Muscle layer of duodenum (tissue), 2 donors: Measurements from ENCODE around the gene TWIST1.

Source experiments
- H3K27ac ChIP-seq: one replicate; pipeline ENCODE4 v1.7.0; 2013; ENCODE audit warnings: mild to moderate bottlenecking, low read length
- H3K27me3 ChIP-seq: one replicate; pipeline ENCODE4 v1.7.0; 2013; ENCODE audit warnings: low read depth, mild to moderate bottlenecking, control low read depth, low read length
- H3K36me3 ChIP-seq, 2 donors: one replicate each; pipeline ENCODE4 v1.7.0; 2013; ENCODE audit warnings: low read length in 2 of 2, control low read depth in 1 of 2, mild to moderate bottlenecking in 1 of 2; ENCODE audit not compliant: insufficient read depth in 2 of 2, control insufficient read depth in 1 of 2
- H3K4me1 ChIP-seq, 2 donors: one replicate each; pipeline ENCODE4 v1.7.0; 2013; ENCODE audit warnings: low read length in 2 of 2, mild to moderate bottlenecking in 2 of 2, control low read depth in 1 of 2, moderate library complexity in 1 of 2; ENCODE audit not compliant: insufficient read depth in 2 of 2, control insufficient read depth in 1 of 2
- H3K4me3 ChIP-seq, 2 donors: one replicate each; pipeline ENCODE4 v1.7.0; 2013; ENCODE audit warnings: low read length in 2 of 2, low read depth in 1 of 2, mild to moderate bottlenecking in 1 of 2
- H3K9me3 ChIP-seq, 2 donors: one replicate each; pipeline ENCODE4 v1.7.0; 2013; ENCODE audit warnings: low read length in 2 of 2, control low read depth in 1 of 2, mild to moderate bottlenecking in 1 of 2; ENCODE audit not compliant: control insufficient read depth in 1 of 2
- donor health status: healthy.

The TWIST1 gene

GRCh38 chr7:19091550-19092200, 25.8 kb downstream of the TWIST1 start:
- Histone ChIP-seq H3K9me3 (peaks cover 0 to 4% of the 10 kb centered on the region in 2 donors), H3K27ac (no peak overlapping the region), H3K4me3 (no peak overlapping the region), H3K27me3 (no peaks in the 10 kb centered on the region), H3K4me1 (no peaks in the 10 kb centered on the region), H3K36me3 (no peaks in the 10 kb centered on the region)

GRCh38 chr7:19090526-19090925, 26.9 kb downstream of the TWIST1 start:
- Histone ChIP-seq H3K27ac (no peak overlapping the region), H3K27me3 (no peaks in the 10 kb centered on the region), H3K4me3 (no peak overlapping the region), H3K9me3 (peaks cover 0 to 4% of the 10 kb centered on the region in 2 donors), H3K36me3 (no peaks in the 10 kb centered on the region), H3K4me1 (no peaks in the 10 kb centered on the region)

- Histone ChIP-seq H3K36me3 (no peaks in the 10 kb centered on the region), H3K4me3 (no peak overlapping the region), H3K4me1 (no peaks in the 10 kb centered on the region), H3K9me3 (peaks cover 0 to 4% of the 10 kb centered on the region in 2 donors), H3K27ac (no peak overlapping the region), H3K27me3 (no peaks in the 10 kb centered on the region)
These were observed 27.6 kb downstream of the TWIST1 start for GRCh38 chr7:19089797-19090196.

- Histone ChIP-seq H3K4me1 (no peaks in the 10 kb centered on the region), H3K4me3 (no peak overlapping the region), H3K36me3 (no peaks in the 10 kb centered on the region)
These were observed 28.1 kb downstream of the TWIST1 start for GRCh38 chr7:19089378-19089777.

GRCh38 chr7:19080093-19080492, 37.3 kb downstream of the TWIST1 start:
- H3K36me3 ChIP-seq, result no peaks in the 10 kb centered on the region
- H3K4me1 ChIP-seq, result no peaks in the 10 kb centered on the region
- H3K4me3 ChIP-seq, result no peak overlapping the region
- H3K9me3 ChIP-seq, result no peaks in the 10 kb centered on the region
- H3K27me3 ChIP-seq, result no peaks in the 10 kb centered on the region
- H3K27ac ChIP-seq, result no peak overlapping the region

More at GRCh38 chr7:19089378-19089777, 28.1 kb downstream of the TWIST1 start:
- Histone ChIP-seq H3K27me3 (no peaks in the 10 kb centered on the region), H3K9me3 (peaks cover 0 to 4% of the 10 kb centered on the region in 2 donors), H3K27ac (no peak overlapping the region)

GRCh38 chr7:19079066-19079465, 38.4 kb downstream of the TWIST1 start:
- no peaks in the 10 kb centered on the region for H3K36me3 ChIP-seq
- H3K4me1 ChIP-seq, result no peaks in the 10 kb centered on the region

GRCh38 chr7:19069842-19070241, 47.6 kb downstream of the TWIST1 start:
- H3K27me3 ChIP-seq, result no peaks in the 10 kb centered on the region
- no peaks in the 10 kb centered on the region for H3K4me1 ChIP-seq
- H3K9me3 ChIP-seq, result peaks cover 0 to 4% of the 10 kb centered on the region in 2 donors
- no peaks in the 10 kb centered on the region for H3K36me3 ChIP-seq
- no peak overlapping the region for H3K4me3 ChIP-seq
- no peak overlapping the region for H3K27ac ChIP-seq

More at GRCh38 chr7:19079066-19079465, 38.4 kb downstream of the TWIST1 start:
- no peaks in the 10 kb centered on the region for H3K27me3 ChIP-seq
- H3K9me3 ChIP-seq, result no peaks in the 10 kb centered on the region
- H3K4me3 ChIP-seq, result no peak overlapping the region
- no peak overlapping the region for H3K27ac ChIP-seq

GRCh38 chr7:19066170-19066569, 51.3 kb downstream of the TWIST1 start:
- no peak overlapping the region for H3K4me3 ChIP-seq
- no peaks in the 10 kb centered on the region for H3K4me1 ChIP-seq
- no peaks in the 10 kb centered on the region for H3K36me3 ChIP-seq
- H3K9me3 ChIP-seq, result no peaks in the 10 kb centered on the region
- H3K27ac ChIP-seq, result no peak overlapping the region
- H3K27me3 ChIP-seq, result no peaks in the 10 kb centered on the region
